Measurements from ENCODE around the gene LBH. TPM values are rescaled to one million over a fixed set of nuclear protein-coding genes. Genes with fewer than 3 reads are reported as not detected.

The LBH gene
- total and polyA plus RNA-seq, 2 experiments from 2014 or later: 17.5 to 30.3 TPM

- TF ChIP-seq CTCF (conservative IDR thresholded peaks at IDR 0.05; ENCODE audit: low read depth in 2 of 2): no peak
- TF ChIP-seq ZNF462 (CRISPR knock-in tag; IDR thresholded peaks at IDR 0.05): no peak
These were observed 21.7 kb downstream of the LBH start (continued) for GRCh38 chr2:30252723-30253701.

- no peaks in the 10 kb centered on the region for H4K20me1 ChIP-seq (replicated peaks; ENCODE audit: insufficient read depth)
- Mint-ChIP-seq H3K27me3 (ENCODE audit: insufficient read depth, low read depth, poor library complexity) (no peaks in the 10 kb centered on the region), H3K27ac (no peak overlapping the region), H3K36me3 (ENCODE audit: low read depth) (peaks cover 17% of the 10 kb centered on the region; the same call in 1 of the 3 replicates), H3K4me1 (peaks cover 11% of the 10 kb centered on the region; the same call in 2 of the 3 replicates), H3K9me3 (no peaks in the 10 kb centered on the region), H3K4me3 (no peak overlapping the region)
- DNase-seq (ENCODE audit: low spot score) (no peak), ATAC-seq (no peak)
- H3K27me3 ChIP-seq (ENCODE audit: insufficient read depth): no peaks in the 10 kb centered on the region
- H3K79me2 ChIP-seq (replicated peaks; ENCODE audit: insufficient read depth): peaks cover 6% of the 10 kb centered on the region; the same call in 1 of the 2 replicates
- H3K4me1 ChIP-seq (ENCODE audit: insufficient read depth): 0 out of 2 replicates have a peak, but pooled peaks cover 2% of the 10 kb centered on the region
- no peak overlapping the region for H2AFZ ChIP-seq
- no peak overlapping the region for H3K27ac ChIP-seq (ENCODE audit: low read depth)
- H3K4me3 ChIP-seq: no peak overlapping the region
- TF ChIP-seq CTCF (conservative IDR thresholded peaks at IDR 0.05; ENCODE audit: low read depth in 2 of 2) (no peak), ETS1 (IDR thresholded peaks at IDR 0.05) (no peak)
- no peaks in the 10 kb centered on the region for H3F3A ChIP-seq (replicated peaks; ENCODE audit: low read depth)
- no peaks in the 10 kb centered on the region for H3K9me2 ChIP-seq (ENCODE audit: insufficient read depth)
- no peaks in the 10 kb centered on the region for H3K36me3 ChIP-seq (ENCODE audit: insufficient read depth)
- no peak overlapping the region for H3K4me2 ChIP-seq
These were observed 22.7 kb downstream of the LBH start for GRCh38 chr2:30253873-30254684.
